WTC11 (cell line): ENCODE results near the gene DDOST. TPM values are rescaled to one million over a fixed set of nuclear protein-coding genes. Genes with fewer than 3 reads are reported as not detected.

Experiments used
- ATAC-seq: fragments of 200-7000 bp; cut with Tn5 transposase; 2 replicates; pipeline ENCODE4 v1.10.0; 2021; ENCODE audit warnings: mild to moderate bottlenecking, moderate library complexity
- CTCF ChIA-PET: fragments of 300-600 bp; sonication (Branson Sonifier 250); formaldehyde crosslinking; loops from one replicate; lab custom pipeline; 2021; ENCODE audit warnings: antibody characterized with exemption; lab: Charles Lee
- POLR2A ChIA-PET: fragments of 350-600 bp; sonication (Branson Sonifier 250); formaldehyde crosslinking; loops from one replicate; lab custom pipeline; 2021; ENCODE audit warnings: antibody characterized with exemption; lab: Charles Lee
- DNase-seq: peaks from one replicate; pipeline ENCODE4 v3.0.0; 2021; ENCODE audit warnings: low spot score
- H3K27ac Mint-ChIP-seq: 2 replicates; pipeline ENCODE4 v1.8.0; 2021; ENCODE audit warnings: mixed read lengths
- H3K27me3 Mint-ChIP-seq: 2 replicates; pipeline ENCODE4 v1.8.0; 2021; ENCODE audit warnings: low read depth, mild to moderate bottlenecking, moderate library complexity, mixed read lengths
- H3K36me3 Mint-ChIP-seq: 2 replicates; pipeline ENCODE4 v1.8.0; 2021; ENCODE audit warnings: mixed read lengths
- H3K4me1 Mint-ChIP-seq: 2 replicates; pipeline ENCODE4 v1.8.0; 2022; ENCODE audit warnings: mixed read lengths
- H3K4me3 Mint-ChIP-seq: 2 replicates; pipeline ENCODE4 v1.8.0; 2021; ENCODE audit warnings: mild to moderate bottlenecking, moderate library complexity, mixed read lengths
- H3K9me3 Mint-ChIP-seq: 2 replicates; pipeline ENCODE4 v1.8.0; 2021; ENCODE audit warnings: mixed read lengths
- ATF6 ChIP-seq: sonication (generic); formaldehyde crosslinking; IDR thresholded peaks from 2 replicates; pipeline ENCODE4 v1.8.1; 2023; ENCODE audit warnings: mild to moderate bottlenecking, missing genetic modification reagents
- CTCF ChIP-seq: fragments of 200-600 bp; IDR thresholded peaks from 2 replicates; pipeline ENCODE4 v1.8.0; 2022; ENCODE audit warnings: antibody characterized with exemption
- E2F5 ChIP-seq: sonication (generic); formaldehyde crosslinking; IDR thresholded peaks from 2 replicates; pipeline ENCODE4 v1.8.1; 2022; ENCODE audit warnings: mild to moderate bottlenecking, moderate library complexity, missing genetic modification reagents
- ELF4 ChIP-seq: sonication (generic); formaldehyde crosslinking; IDR thresholded peaks from 2 replicates; pipeline ENCODE4 v1.8.1; 2022; ENCODE audit warnings: low read depth, mild to moderate bottlenecking, moderate library complexity, missing genetic modification reagents
- HMGA2 ChIP-seq: fragments of 250-450 bp; sonication (Bioruptor Pico); IDR thresholded peaks from 2 replicates; pipeline ENCODE4 v1.4.0; 2021; ENCODE audit warnings: mild to moderate bottlenecking, moderate library complexity
- HMGXB4 ChIP-seq: sonication (generic); formaldehyde crosslinking; IDR thresholded peaks from 2 replicates; pipeline ENCODE4 v1.8.1; 2023; ENCODE audit warnings: mild to moderate bottlenecking, moderate library complexity, missing genetic modification reagents
- NFE2L1 ChIP-seq: sonication (generic); formaldehyde crosslinking; IDR thresholded peaks from 2 replicates; pipeline ENCODE4 v1.8.1; 2023; ENCODE audit warnings: missing genetic modification reagents
- STAT6 ChIP-seq: sonication (generic); formaldehyde crosslinking; conservative IDR thresholded peaks from 2 replicates; pipeline ENCODE4 v1.8.1; 2023; ENCODE audit warnings: mild to moderate bottlenecking, low read depth, missing genetic modification reagents, moderate library complexity
- USF1 ChIP-seq: sonication (generic); formaldehyde crosslinking; IDR thresholded peaks from 2 replicates; pipeline ENCODE4 v1.8.0; 2022; ENCODE audit warnings: mild to moderate bottlenecking, missing genetic modification reagents
- ZMAT4 ChIP-seq: fragments of 250-450 bp; sonication (Bioruptor Pico); IDR thresholded peaks from 2 replicates; pipeline ENCODE4 v1.9.0; 2021; ENCODE audit warnings: mild to moderate bottlenecking
- ZNF232 ChIP-seq: sonication (generic); formaldehyde crosslinking; IDR thresholded peaks from 2 replicates; pipeline ENCODE4 v1.8.0; 2022; ENCODE audit warnings: mild to moderate bottlenecking, missing genetic modification reagents
- ZNF396 ChIP-seq: fragments of 250-450 bp; sonication (Bioruptor Pico); IDR thresholded peaks from 2 replicates; pipeline ENCODE4 v1.8.0; 2021; ENCODE audit warnings: mild to moderate bottlenecking, moderate library complexity, borderline replicate concordance
- ZSCAN18 ChIP-seq: fragments of 250-450 bp; sonication (Bioruptor Pico); IDR thresholded peaks from 2 replicates; pipeline ENCODE4 v2.1.2; 2022; ENCODE audit warnings: mild to moderate bottlenecking, moderate library complexity
- total RNA-seq: library from RNA; stranded (reverse); gene quantifications from 3 replicates; pipeline ENCODE4 v1.2.3, GENCODE V29; 2021

DDOST gene
- total RNA-seq, 1 experiment from 2014 or later = 300 TPM

- TF ChIP-seq ZSCAN18 (CRISPR knock-in tag) = no peak
- TF ChIP-seq, all 79 proteins: peak for 0
These were observed 23.0 kb upstream of the DDOST start (continued) for GRCh38 chr1:20684050-20684620.

GRCh38 chr1:20683614-20684013 lies 22.4 kb upstream of the DDOST start:
- Mint-ChIP-seq H3K27ac (no peak overlapping the region), H3K27me3 (no peaks in the 10 kb centered on the region), H3K4me1 (no peaks in the 10 kb centered on the region), H3K9me3 (no peaks in the 10 kb centered on the region), H3K4me3 (no peak overlapping the region), H3K36me3 (peaks cover 8% of the 10 kb centered on the region)
- TF ChIP-seq ATF6 (CRISPR knock-in tag) (no peak), CTCF (no peak), ZNF396 (CRISPR knock-in tag) (no peak)
- CTCF ChIA-PET = interaction anchor here (0.9 to 1.6 kb wide), 4 partner anchors 10 to 23 kb away, joined by 3 read pairs; partner anchors contain the start of gene DDOST
- no peak for DNase-seq
- no peak for ATAC-seq
- POLR2A ChIA-PET = no interaction called here

- ATAC-seq = no peak
- Mint-ChIP-seq H3K27me3 (no peaks in the 10 kb centered on the region), H3K4me1 (no peaks in the 10 kb centered on the region), H3K27ac (no peak overlapping the region)
- DNase-seq = no peak
- TF ChIP-seq E2F5 (no peak), ZNF232 (CRISPR knock-in tag) (no peak), HMGXB4 (CRISPR knock-in tag) (no peak), ZMAT4 (CRISPR knock-in tag) (no peak), STAT6 (no peak), USF1 (CRISPR knock-in tag) (no peak), HMGA2 (CRISPR knock-in tag) (no peak), NFE2L1 (CRISPR knock-in tag) (no peak), ELF4 (CRISPR knock-in tag) (no peak), CTCF (no peak)
- TF ChIP-seq, all 79 proteins: peak for 0
- POLR2A ChIA-PET = no interaction called here
- Mint-ChIP-seq H3K4me3 (no peak overlapping the region), H3K36me3 (peaks cover 11% of the 10 kb centered on the region), H3K9me3 (no peaks in the 10 kb centered on the region)
- CTCF ChIA-PET = interaction anchor here (0.9 to 1.6 kb wide), 3 partner anchors 11 to 22 kb away, joined by 3 read pairs; partner anchors contain the start of gene DDOST
These were observed 21.5 kb upstream of the DDOST start for GRCh38 chr1:20682571-20683236.
